B cell (primary cell): ENCODE measurements around the gene COX14. TPM values are rescaled to one million over a fixed set of nuclear protein-coding genes. Genes with fewer than 3 reads are reported as not detected.

Experiments
- ATAC-seq: fragments of 200-7000 bp; cut with Tn5 transposase; one replicate; pipeline ENCODE4 v1.10.0; 2021; ENCODE audit warnings: low read depth, mild to moderate bottlenecking, moderate number of reproducible peaks, moderate library complexity
- CTCF ChIA-PET: fragments of 350-600 bp; sonication (Branson Sonifier 250); formaldehyde crosslinking; loops from one replicate; lab custom pipeline; 2021; ENCODE audit warnings: antibody characterized with exemption, inconsistent platforms; lab: Charles Lee
- POLR2A ChIA-PET: fragments of 350-600 bp; sonication (Branson Sonifier 250); formaldehyde crosslinking; loops from one replicate; lab custom pipeline; 2021; ENCODE audit warnings: antibody characterized with exemption; lab: Charles Lee
- DNase-seq: peaks from one replicate; pipeline ENCODE4 v3.0.0; 2013
- H2AFZ ChIP-seq: 2 replicates; pipeline ENCODE4 v1.6.1; 2012; ENCODE audit warnings: mild to moderate bottlenecking, low read depth, low read length; ENCODE audit not compliant: insufficient read depth, poor library complexity, severe bottlenecking
- H3K27ac ChIP-seq, 2 donors: 1 replicate in 1 of 2; 2 replicates in 1 of 2; pipeline ENCODE4 v1.5.1; 2012 to 2013; ENCODE audit warnings: low read length in 2 of 2, mild to moderate bottlenecking in 2 of 2, moderate library complexity in 1 of 2
- H3K27me3 ChIP-seq, 4 experiments: fragments of 200-600 bp in 1 of 4; sonication (generic) in 1 of 4; replicated peaks in 1 of 4; 1 replicate in 2 of 4; 2 replicates in 2 of 4; pipeline versions ENCODE4 v1.6.1 to v1.7.0; 2013 to 2016; ENCODE audit warnings: low read length in 3 of 4, mild to moderate bottlenecking in 2 of 4, mixed read lengths in 1 of 4, moderate library complexity in 1 of 4; ENCODE audit not compliant: insufficient read depth in 4 of 4, control insufficient read depth in 3 of 4; ENCODE audit errors: control extremely low read depth in 1 of 4
- H3K36me3 ChIP-seq, 2 experiments: replicated peaks in 1 of 2; 1 replicate in 1 of 2; 2 replicates in 1 of 2; pipeline versions ENCODE4 v1.6.1 to v1.7.1; 2013; ENCODE audit warnings: low read length in 1 of 2; ENCODE audit not compliant: insufficient read depth in 2 of 2, control insufficient read depth in 1 of 2; ENCODE audit errors: control extremely low read depth in 1 of 2, extremely low read depth in 1 of 2
- H3K4me1 ChIP-seq, 2 donors: fragments of 200-600 bp in 1 of 2; sonication (generic) in 1 of 2; 1 replicate in 1 of 2; 2 replicates in 1 of 2; pipeline versions ENCODE4 v1.5.1 to v1.6.1; 2013 to 2017; ENCODE audit warnings: low read length in 2 of 2; ENCODE audit not compliant: control insufficient read depth in 2 of 2, insufficient read depth in 2 of 2
- H3K4me2 ChIP-seq: replicated peaks from 2 replicates; pipeline ENCODE3; 2012; ENCODE audit warnings: mild to moderate bottlenecking, low read depth, low read length; ENCODE audit not compliant: poor library complexity, severe bottlenecking
- H3K4me3 ChIP-seq, 5 experiments: fragments of 200-600 bp in 1 of 5; sonication (generic) in 1 of 5; 1 replicate in 3 of 5; 2 replicates in 2 of 5; pipeline versions ENCODE4 v1.5.1 to v1.7.0; 2011 to 2016; ENCODE audit warnings: low read length in 4 of 5, mild to moderate bottlenecking in 4 of 5, low read depth in 2 of 5, control low read depth in 1 of 5, moderate library complexity in 1 of 5; ENCODE audit not compliant: insufficient read depth in 1 of 5; ENCODE audit errors: control extremely low read depth in 1 of 5, extremely low read depth in 1 of 5
- H3K79me2 ChIP-seq: fragments of 200-600 bp; sonication (generic); one replicate; pipeline ENCODE4 v1.6.0; 2016; ENCODE audit warnings: low read length; ENCODE audit not compliant: control insufficient read depth, insufficient read depth
- H3K9ac ChIP-seq: fragments of 200-600 bp; sonication (generic); 2 replicates; pipeline ENCODE4 v1.6.1; 2017; ENCODE audit warnings: mild to moderate bottlenecking, low read length, moderate library complexity
- H3K9me3 ChIP-seq, 3 donors: one replicate each; pipeline versions ENCODE4 v1.6.1 to v1.7.1; 2013; ENCODE audit warnings: low read length in 2 of 3; ENCODE audit not compliant: control insufficient read depth in 2 of 3, insufficient read depth in 1 of 3; ENCODE audit errors: control extremely low read depth in 1 of 3
- H4K20me1 ChIP-seq: 2 replicates; pipeline ENCODE4 v1.6.0; 2012; ENCODE audit warnings: mild to moderate bottlenecking, low read length; ENCODE audit not compliant: insufficient read depth, control insufficient read depth, poor library complexity, severe bottlenecking
- H3K27ac Mint-ChIP-seq: one replicate; pipeline ENCODE4 v1.8.0; 2021; ENCODE audit warnings: mixed read lengths
- H3K27me3 Mint-ChIP-seq: one replicate; pipeline ENCODE4 v1.8.0; 2021; ENCODE audit warnings: mixed read lengths
- H3K4me1 Mint-ChIP-seq: one replicate; pipeline ENCODE4 v1.8.0; 2021; ENCODE audit warnings: mixed read lengths
- H3K4me3 Mint-ChIP-seq: one replicate; pipeline ENCODE4 v1.8.0; 2021; ENCODE audit warnings: mixed read lengths
- H3K9me3 Mint-ChIP-seq: one replicate; pipeline ENCODE4 v1.8.0; 2022; ENCODE audit warnings: mixed read lengths; ENCODE audit not compliant: insufficient read depth
- EZH2 ChIP-seq: IDR thresholded peaks from 2 replicates; pipeline ENCODE4 v1.6.1; 2012; ENCODE audit warnings: borderline replicate concordance, low read depth, mild to moderate bottlenecking, moderate library complexity, low read length; ENCODE audit not compliant: insufficient read depth, poor library complexity, severe bottlenecking
- WGBS: methylation state at CpG from one replicate; pipeline ENCODE4 v1.1.5; 2013; ENCODE audit warnings: missing lambda C conversion rate; ENCODE audit not compliant: insufficient coverage; 5-methylcytosine and 5-hydroxymethylcytosine counted together
- intact Hi-C: fragments of 100-400 bp; cut with micrococcal nuclease; formaldehyde crosslinking; loops from one replicate; pipeline ENCODE4 v1.10.0; 2022
- polyA plus RNA-seq: library from polyadenylated mRNA; depleted of rRNA; stranded (reverse); fragments of >200 nt; gene quantifications from 2 replicates; pipeline ENCODE4 v1.2.3, GENCODE V29; 2012
- total RNA-seq, 2 donors: library from RNA; stranded (reverse); fragments of 120-200 nt in 1 of 2; gene quantifications; 1 replicate in 1 of 2; 2 replicates in 1 of 2; pipeline versions ENCODE4 v1.2.3 to v1.2.4, GENCODE V29; 2013 to 2022
- TF ChIP-seq, protein P1 (sequence below): fragments of 200-600 bp; IDR thresholded peaks from one replicate; pipeline ENCODE4 v1.8.0; 2022; ENCODE audit warnings: antibody characterized with exemption, mild to moderate bottlenecking

The COX14 gene
- total and polyA plus RNA-seq, 2 donors (not counting 1 experiment from before 2014, with no cell fraction given): 31.8 to 60.4 TPM

DNA sequence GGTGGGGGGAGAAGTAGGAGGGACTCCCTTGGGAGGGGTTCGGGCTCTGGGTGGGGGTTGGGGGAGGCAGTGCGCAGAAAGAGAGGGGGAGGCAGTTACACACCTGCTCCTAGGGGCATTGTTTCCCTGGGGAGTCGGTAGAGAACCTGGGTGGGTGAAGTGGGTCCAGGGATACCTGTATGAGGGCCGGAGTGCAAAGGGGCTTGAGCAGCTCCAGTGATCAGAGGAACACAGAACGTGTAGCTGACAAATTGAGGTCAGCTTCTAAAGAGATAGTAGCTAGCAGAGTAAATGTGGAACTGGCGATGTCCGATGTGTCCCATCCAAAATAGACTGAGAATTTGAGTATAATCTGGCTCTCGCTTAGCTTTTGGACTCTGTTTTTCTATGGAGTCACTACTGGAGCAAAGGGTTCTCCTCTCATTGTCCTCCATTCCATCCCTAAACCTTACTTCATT lies 26.4 kb upstream of the COX14 start:
- no peak for TF ChIP-seq EZH2
- TF ChIP-seq, protein P1, sequence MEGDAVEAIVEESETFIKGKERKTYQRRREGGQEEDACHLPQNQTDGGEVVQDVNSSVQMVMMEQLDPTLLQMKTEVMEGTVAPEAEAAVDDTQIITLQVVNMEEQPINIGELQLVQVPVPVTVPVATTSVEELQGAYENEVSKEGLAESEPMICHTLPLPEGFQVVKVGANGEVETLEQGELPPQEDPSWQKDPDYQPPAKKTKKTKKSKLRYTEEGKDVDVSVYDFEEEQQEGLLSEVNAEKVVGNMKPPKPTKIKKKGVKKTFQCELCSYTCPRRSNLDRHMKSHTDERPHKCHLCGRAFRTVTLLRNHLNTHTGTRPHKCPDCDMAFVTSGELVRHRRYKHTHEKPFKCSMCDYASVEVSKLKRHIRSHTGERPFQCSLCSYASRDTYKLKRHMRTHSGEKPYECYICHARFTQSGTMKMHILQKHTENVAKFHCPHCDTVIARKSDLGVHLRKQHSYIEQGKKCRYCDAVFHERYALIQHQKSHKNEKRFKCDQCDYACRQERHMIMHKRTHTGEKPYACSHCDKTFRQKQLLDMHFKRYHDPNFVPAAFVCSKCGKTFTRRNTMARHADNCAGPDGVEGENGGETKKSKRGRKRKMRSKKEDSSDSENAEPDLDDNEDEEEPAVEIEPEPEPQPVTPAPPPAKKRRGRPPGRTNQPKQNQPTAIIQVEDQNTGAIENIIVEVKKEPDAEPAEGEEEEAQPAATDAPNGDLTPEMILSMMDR: no peak
- Histone ChIP-seq H3K79me2 (peaks cover 10% of the 10 kb centered on the region), H3K27me3 (no peaks in the 10 kb centered on the region), H3K4me3 (peak overlapping the region; percentile 1 to 92 (median 71)), H3K9me3 (no peaks in the 10 kb centered on the region), H3K4me1 (peaks cover 13 to 20% of the 10 kb centered on the region in 2 donors), H3K36me3 (peaks cover 15 to 39% of the 10 kb centered on the region in 2 experiments), H4K20me1 (peaks cover 9% of the 10 kb centered on the region), H3K27ac (peak overlapping the region; percentile 87 to 92), H3K9ac (peak overlapping the region; percentile 80), H2AFZ (peak overlapping the region; percentile 96), H3K4me2 (peak overlapping the region; percentile 88)
- ATAC-seq (no peak), DNase-seq (no peak)
- H3K9me3 Mint-ChIP-seq: no peaks in the 10 kb centered on the region
- H3K27me3 Mint-ChIP-seq: no peaks in the 10 kb centered on the region
- peak overlapping the region; percentile 99 for H3K27ac Mint-ChIP-seq
- intact Hi-C loops: loop anchor here (1.0 kb wide), 6 partner anchors 10 to 344 kb away; partner anchors contain the start of genes CERS5, LIMA1, RACGAP1 and TMBIM6
- H3K4me3 Mint-ChIP-seq: peak overlapping the region; percentile 97
- CTCF ChIA-PET: interaction anchor here (0.6 to 17.2 kb wide), 17 partner anchors 9 to 972 kb away, joined by 3 to 343 read pairs (median 4); partner anchors contain the start of genes CERS5, COX14, GPD1 and LIMA1
- POLR2A ChIA-PET: interaction anchor here (0.5 to 3.5 kb wide), 7 partner anchors 16 to 198 kb away, joined by 3 to 69 read pairs (median 4); partner anchors contain the start of genes CERS5, COX14 and RACGAP1
- peaks cover 41% of the 10 kb centered on the region for H3K4me1 Mint-ChIP-seq
- 17% methylated on average over 8 of the region's 8 CpGs for WGBS

DNA sequence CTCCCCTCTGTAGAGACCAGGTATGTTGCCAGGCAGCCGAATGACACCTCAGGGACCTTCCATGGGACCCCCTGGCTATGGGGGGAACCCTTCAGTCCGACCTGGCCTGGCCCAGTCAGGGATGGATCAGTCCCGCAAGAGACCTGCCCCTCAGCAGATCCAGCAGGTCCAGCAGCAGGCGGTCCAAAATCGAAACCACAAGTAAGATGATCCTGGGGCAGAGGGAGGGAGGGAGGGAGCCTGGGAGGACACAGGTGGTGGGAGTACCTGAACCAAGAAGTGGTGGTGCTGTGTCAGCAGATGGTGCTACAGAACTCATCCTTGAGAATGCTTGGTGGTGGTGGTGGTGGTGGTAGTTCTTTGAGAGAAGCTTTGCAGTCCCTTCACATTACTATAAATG lies 25.9 kb upstream of the COX14 start:
- Histone ChIP-seq H3K36me3 (peaks cover 15 to 42% of the 10 kb centered on the region in 2 experiments), H3K4me2 (peak overlapping the region; percentile 88), H3K9me3 (no peaks in the 10 kb centered on the region), H3K27me3 (no peaks in the 10 kb centered on the region), H2AFZ (no peak overlapping the region), H3K9ac (peak overlapping the region; percentile 80), H3K27ac (peak overlapping the region; percentile 87 to 92), H3K79me2 (peaks cover 13% of the 10 kb centered on the region), H3K4me3 (peak overlapping the region in 2 of 5 experiments; percentile 1 to 92), H4K20me1 (peaks cover 9% of the 10 kb centered on the region), H3K4me1 (peaks cover 13 to 20% of the 10 kb centered on the region in 2 donors)
- ChIA-PET POLR2A (interaction anchor here (0.8 to 3.5 kb wide), 5 partner anchors 10 to 81 kb away, joined by 3 to 69 read pairs (median 6); partner anchors contain the start of genes CERS5, COX14 and RACGAP1), CTCF (interaction anchor here (1.8 to 17.2 kb wide), 6 partner anchors 8 to 90 kb away, joined by 5 to 343 read pairs (median 36); partner anchors contain the start of genes CERS5, COX14 and GPD1)
- H3K4me3 Mint-ChIP-seq: peak overlapping the region; percentile 97
- 89% methylated on average over 5 of the region's 5 CpGs for WGBS
- DNase-seq (no peak), ATAC-seq (no peak)
- H3K9me3 Mint-ChIP-seq: no peaks in the 10 kb centered on the region
- no peaks in the 10 kb centered on the region for H3K27me3 Mint-ChIP-seq
- intact Hi-C loops: no loop called here
- peaks cover 41% of the 10 kb centered on the region for H3K4me1 Mint-ChIP-seq
- TF ChIP-seq EZH2: no peak
- TF ChIP-seq, protein P1: no peak
- H3K27ac Mint-ChIP-seq: peak overlapping the region; percentile 99
